GM19372 (cell line): ENCODE results near the gene PTDSS2.
"Not testable (repeated sequence)": the region's sequence is repeated elsewhere in the genome, so short reads cannot be mapped to it uniquely, and the experiment has no call there.

Experiments used
- ATAC-seq: cut with Tn5 transposase; IDR thresholded peaks from one replicate; pipeline ENCODE4 v1.9.1; 2021; ENCODE audit warnings: mild to moderate bottlenecking, low read depth, moderate library complexity; ENCODE audit not compliant: unreplicated experiment

Gene PTDSS2

GRCh38 chr11:449889-450808 lies at the start of gene PTDSS2:
PTDSS2 (plus strand) TSS chr11:450279; CDS start chr11:450456, 177 bp downstream.
- ATAC-seq = peak; percentile 73

DNA sequence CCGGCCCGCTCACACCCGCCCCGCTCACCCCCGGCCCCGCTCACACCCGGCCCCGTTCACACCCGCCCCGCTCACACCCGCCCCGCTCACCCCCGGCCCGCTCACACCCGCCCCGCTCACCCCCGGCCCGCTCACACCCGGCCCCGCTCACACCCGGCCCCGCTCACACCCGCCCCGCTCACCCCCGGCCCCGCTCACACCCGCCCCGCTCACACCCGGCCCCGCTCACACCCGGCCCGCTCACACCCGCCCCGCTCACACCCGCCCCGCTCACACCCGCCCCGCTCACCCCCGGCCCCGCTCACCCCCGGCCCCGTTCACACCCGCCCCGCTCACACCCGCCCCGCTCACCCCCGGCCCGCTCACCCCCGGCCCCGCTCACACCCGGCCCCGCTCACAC lies 48.9 kb upstream of the PTDSS2 start:
- not testable (repeated sequence) for ATAC-seq

- no peak for ATAC-seq
Measured at GRCh38 chr11:403021-403760, 46.9 kb upstream of the PTDSS2 start.

DNA sequence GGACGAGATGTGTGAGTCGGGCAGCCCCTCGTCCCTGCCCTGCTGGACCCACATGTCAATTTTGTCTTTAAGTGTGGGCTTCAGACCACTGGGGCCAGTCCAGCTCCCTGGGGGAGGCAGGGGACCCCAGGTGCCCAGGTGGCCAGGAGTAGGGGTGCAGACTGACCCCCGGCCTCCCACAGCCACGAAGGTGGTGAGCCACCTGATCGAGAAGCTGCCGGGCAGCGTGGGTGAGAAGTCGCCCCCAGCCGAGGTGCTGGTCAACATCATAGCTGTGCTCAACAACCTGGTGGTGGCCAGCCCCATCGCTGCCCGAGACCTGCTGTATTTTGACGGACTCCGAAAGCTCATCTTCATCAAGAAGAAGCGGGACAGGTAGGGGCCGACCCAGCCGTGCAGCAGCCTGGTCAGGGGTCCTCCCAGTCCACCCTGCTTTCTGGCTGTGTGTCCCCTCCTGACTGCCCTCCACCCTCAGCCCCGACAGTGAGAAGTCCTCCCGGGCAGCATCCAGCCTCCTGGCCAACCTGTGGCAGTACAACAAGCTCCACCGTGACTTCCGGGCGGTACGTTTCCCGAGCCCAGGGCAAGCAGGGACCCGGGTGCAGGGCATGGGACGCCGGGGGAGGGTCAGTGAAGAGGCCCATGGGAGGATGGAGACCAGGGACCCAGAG lies 46.2 kb upstream of the PTDSS2 start:
- ATAC-seq = no peak

GRCh38 chr11:404551-405264 lies 45.4 kb upstream of the PTDSS2 start:
- ATAC-seq = no peak

GRCh38 chr11:405323-405953 lies 44.6 kb upstream of the PTDSS2 start:
- ATAC-seq = no peak

DNA sequence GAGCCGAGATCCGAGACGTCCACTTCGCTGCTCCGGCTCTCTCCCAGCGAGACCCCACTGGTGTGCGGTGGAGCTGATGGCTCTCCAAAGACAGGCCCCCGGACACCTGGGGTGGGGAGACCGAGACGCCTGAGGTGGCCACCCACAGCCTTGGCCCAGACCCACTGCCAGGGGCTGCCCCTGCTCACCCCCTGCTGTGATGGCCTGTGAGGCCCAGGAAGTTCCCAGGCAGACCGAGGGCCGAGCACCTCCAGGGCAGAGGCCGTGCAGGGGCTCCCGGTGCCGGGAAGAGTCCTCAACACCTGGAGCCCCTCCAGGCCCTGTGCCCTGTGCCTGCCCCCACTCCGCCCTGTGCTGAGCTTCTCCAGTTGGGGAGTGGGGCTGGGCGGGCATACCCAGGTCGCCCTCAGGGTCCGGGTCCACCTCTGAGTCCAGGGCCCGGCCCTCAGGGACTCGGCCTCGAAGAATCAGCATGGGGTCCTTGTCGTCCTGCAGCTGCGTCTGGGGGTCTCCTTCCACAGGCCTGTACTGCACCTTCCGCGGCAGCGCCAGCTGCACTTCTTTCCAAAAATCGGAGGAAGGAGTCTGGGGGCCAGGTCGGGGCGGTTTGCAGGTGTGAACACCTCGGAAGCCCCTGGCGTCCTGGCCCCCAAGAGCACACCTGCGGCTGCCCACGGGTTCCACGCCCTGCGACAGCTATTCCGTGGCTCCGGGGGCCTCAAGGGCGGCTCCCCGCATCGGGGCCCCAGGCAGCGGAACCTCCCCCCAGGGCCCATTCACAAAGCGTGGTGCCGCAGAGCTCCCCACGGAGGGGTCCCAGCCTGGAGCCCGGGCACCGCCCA lies 43.9 kb upstream of the PTDSS2 start:
- ATAC-seq = no peak

DNA sequence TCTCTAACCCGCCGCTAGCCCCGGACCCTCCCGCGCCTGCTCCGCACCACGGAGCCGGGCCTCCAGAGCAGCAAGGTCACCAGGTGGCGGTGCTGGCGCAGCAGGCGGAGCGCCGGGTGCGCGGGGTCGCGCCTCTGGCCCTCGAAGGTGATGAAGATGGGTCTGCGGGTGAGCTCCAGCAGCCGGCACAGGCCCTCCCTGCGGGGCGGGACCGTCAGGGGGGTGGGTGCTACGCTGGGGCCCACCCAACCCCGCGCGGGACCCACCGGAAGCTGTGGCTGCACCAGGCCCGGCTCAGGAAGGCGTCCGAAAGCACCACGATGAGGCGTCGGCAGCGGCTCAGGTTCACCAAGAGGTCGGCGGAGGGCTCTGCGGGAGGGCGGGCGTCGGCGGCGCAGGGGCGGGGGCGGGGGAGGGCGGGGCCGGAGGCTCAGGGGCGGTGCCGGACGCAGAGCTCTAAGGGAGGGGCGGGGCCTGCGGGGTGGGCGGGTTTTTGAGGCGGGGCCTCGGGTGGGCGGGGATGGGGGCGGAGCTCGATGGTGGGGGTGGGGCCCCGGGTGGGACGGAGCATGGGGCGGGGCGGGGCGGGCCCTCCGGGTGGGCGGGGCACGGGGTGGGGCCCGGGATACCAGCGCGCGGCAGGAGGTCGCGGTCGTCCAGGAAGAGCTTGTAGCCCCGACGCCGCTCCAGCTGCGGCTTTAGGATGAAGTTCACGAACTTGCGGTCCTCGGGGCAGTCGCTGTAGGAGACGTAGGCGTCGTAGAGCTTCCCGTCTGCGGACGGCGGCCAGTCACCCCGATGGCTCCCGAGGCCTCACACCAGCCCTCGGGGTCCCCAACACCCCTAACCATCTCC lies 43.1 kb upstream of the PTDSS2 start:
- peak; percentile 82 for ATAC-seq

DNA sequence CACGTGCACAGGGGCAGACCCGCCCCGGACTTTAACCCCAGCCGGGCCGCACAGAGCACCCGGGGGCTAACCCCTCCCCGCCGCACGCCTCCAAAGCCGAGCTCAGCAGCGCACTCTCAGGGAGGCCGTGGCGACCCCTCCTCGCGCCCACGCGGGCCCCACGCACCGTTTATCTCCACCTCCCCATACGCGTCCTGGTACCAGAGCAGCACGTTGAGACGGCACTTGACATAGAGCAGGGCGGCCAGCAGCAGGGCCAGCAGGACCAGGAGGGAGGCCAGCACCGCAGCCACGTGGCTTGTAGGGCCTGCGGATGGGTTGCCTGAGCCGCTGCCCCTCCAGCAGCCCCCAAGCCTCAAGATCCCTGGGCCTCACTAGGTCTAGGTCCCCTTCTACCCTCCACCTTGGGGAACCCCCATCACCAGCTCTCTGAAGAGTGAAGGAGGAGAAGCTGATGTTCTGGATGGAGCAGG lies 42.4 kb upstream of the PTDSS2 start:
- ATAC-seq = no peak

DNA sequence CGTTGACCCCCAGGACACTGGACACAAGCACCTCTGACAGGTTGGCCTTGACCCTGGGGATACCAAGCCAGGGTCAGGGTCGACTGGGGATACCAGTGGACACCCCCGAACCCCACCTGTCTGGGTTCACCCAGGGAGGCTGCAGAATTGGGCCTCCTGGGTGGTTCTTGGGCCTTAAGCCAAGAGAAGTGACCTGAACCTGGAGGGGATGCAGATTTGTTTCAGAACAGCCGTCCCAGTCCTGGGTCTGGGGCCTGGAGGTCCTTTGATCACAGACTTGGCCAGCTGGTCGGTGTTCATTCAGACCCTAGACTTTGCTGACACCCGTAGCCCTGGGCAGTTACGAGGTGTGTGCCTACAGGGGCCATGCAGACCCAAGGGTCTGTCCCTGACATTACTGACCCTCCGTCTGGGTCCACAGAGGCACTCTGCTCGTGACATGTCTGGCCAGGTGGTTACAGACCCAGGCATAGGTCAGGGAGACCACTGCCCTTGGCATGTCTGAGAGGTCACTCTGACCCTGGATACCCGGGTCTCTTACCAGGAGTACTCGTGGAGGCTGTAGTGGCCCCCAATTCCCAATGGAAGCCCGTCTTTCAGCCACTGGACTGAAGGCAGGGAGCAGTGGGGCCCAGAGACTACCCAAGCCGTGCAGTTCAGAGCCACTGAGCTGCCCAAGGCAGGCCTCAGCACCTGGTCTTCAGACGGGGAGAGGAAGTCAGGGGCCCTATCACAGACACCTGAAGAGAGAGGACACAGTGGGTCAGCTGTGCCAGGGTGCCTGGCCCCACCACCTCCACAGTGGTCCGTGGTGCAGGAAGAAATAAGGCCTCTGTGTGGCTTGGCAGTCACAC lies 41.7 kb upstream of the PTDSS2 start:
- ATAC-seq = no peak

DNA sequence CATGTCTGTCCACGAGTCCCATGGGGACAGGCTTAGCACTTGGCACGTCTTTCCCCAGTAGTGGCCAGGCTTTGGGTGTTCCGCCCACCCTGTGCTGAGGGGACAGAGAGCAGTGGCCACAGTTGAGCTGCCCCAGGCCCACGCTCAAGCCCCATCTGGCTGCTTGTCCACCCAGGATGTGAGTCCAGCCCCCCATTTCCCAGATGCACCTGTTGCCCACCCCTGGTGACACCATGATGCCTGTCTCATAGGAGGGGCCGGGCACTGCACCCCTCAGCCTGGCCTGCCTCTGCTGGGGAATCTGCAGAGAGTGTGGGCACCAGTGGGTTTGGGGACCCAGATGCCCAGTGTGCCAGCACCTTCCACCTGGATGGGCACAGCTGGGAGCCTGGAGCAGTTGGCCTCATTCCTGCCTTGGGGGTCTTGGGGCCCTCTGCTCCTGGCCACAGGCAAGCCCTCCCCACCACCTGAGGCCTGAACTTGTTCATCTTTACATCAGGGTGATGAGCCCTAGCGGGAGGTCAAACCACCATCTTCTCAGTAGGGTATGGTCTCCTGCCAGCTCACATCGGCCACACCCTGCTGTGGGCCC lies 41.0 kb upstream of the PTDSS2 start:
- ATAC-seq = no peak

- no peak for ATAC-seq
Measured at GRCh38 chr11:409600-410483, 40.2 kb upstream of the PTDSS2 start.

DNA sequence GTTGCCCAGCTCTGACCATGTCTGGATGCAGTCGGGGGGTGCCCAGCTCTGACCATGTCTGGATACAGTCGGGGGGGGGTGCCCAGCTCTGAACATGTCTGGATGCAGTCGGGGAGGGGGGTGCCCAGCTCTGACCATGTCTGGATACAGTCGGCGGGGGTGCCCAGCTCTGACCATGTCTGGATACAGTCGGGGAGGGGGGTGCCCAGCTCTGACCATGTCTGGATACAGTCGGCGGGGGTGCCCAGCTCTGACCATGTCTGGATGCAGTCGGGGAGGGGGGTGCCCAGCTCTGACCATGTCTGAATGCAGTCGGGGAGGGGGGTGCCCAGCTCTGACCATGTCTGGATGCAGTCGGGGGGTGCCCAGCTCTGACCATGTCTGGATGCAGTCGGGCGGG lies 39.4 kb upstream of the PTDSS2 start:
- ATAC-seq = not testable (repeated sequence)

DNA sequence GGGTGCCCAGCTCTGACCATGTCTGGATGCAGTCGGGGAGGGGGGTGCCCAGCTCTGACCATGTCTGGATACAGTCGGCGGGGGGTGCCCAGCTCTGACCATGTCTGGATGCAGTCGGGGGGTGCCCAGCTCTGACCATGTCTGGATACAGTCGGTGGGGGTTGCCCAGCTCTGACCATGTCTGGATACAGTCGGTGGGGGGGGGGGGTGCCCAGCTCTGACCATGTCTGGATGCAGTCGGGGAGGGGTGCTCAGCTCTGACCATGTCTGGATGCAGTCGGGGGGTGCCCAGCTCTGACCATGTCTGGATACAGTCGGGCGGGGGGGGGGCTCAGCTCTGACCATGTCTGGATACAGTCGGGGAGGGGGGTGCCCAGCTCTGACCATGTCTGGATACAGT lies 38.6 kb upstream of the PTDSS2 start:
- ATAC-seq = not testable (repeated sequence)

DNA sequence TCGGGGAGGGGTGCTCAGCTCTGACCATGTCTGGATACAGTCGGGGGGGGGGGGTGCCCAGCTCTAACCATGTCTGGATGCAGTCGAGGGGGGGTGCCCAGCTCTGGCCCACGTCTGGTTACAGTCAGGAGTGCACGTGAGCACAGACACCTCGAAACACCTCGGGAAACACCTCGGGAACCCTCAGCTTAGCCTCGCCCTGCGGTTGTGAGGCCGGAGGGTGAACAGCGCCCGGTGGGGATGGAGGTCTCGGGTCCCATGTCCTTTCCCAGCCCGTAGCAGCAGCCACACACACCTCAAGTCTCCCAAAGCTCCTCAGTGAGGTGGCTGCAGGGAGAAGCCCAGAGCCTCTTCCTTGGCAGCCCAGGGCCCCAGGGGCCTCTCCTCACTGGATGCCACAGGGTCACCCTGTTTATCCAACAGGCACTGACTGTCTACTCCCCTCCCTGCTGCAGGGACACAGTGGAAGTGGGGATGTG lies 37.4 kb upstream of the PTDSS2 start:
- no peak for ATAC-seq
